HL-60 (cell line): ENCODE data around the gene TPK1.

ENCODE experiments used
- DNase-seq, 2 experiments: peaks; one replicate each; pipeline ENCODE4 v3.0.0-alpha.2; 2010 to 2020; ENCODE audit warnings: low read depth in 1 of 2, low spot score in 1 of 2
- H3K27ac ChIP-seq: fragments of 250-450 bp; sonication (Bioruptor Pico); replicated peaks from 2 replicates; pipeline ENCODE4 v1.5.1; 2020; ENCODE audit warnings: mild to moderate bottlenecking, moderate library complexity
- H3K27me3 ChIP-seq: fragments of 250-450 bp; sonication (Bioruptor Pico); 2 replicates; pipeline ENCODE4 v1.5.1; 2021; ENCODE audit warnings: mild to moderate bottlenecking, moderate library complexity; ENCODE audit not compliant: insufficient read depth, poor library complexity, severe bottlenecking
- H3K4me3 ChIP-seq: replicated peaks from 2 replicates; pipeline ENCODE4 v1.5.1; 2011; ENCODE audit warnings: mild to moderate bottlenecking, control low read depth, low read length; ENCODE audit not compliant: insufficient read depth
- CTCF ChIP-seq: IDR thresholded peaks from one replicate; pipeline ENCODE4 v1.5.1; 2011; ENCODE audit warnings: low read length, control low read depth, inconsistent platforms; ENCODE audit not compliant: insufficient read depth
- GABPA ChIP-seq: IDR thresholded peaks from 2 replicates; pipeline ENCODE4 v1.6.1; 2012; ENCODE audit warnings: low read depth
- POLR2AphosphoS5 ChIP-seq: IDR thresholded peaks from 2 replicates; pipeline ENCODE4 v1.6.1; 2012; ENCODE audit warnings: low read depth
- REST ChIP-seq: IDR thresholded peaks from 2 replicates; pipeline ENCODE4 v1.6.1; 2012; ENCODE audit warnings: low read depth; ENCODE audit not compliant: insufficient replicate concordance
- SPI1 ChIP-seq: IDR thresholded peaks from 2 replicates; pipeline ENCODE4 v1.6.1; 2012; ENCODE audit warnings: low read depth, mild to moderate bottlenecking, borderline replicate concordance

The TPK1 gene

GRCh38 chr7:144713850-144714249 is 122.0 kb downstream of the TPK1 start:
- H3K27ac ChIP-seq = no peak overlapping the region
- H3K4me3 ChIP-seq = no peak overlapping the region
- TF ChIP-seq REST (no peak), CTCF (no peak), SPI1 (no peak), GABPA (no peak), POLR2AphosphoS5 (no peak)
- no peaks in the 10 kb centered on the region for H3K27me3 ChIP-seq
- no peak for DNase-seq

GRCh38 chr7:144710791-144711190 is 125.1 kb downstream of the TPK1 start:
- TF ChIP-seq CTCF = no peak
- TF ChIP-seq GABPA = no peak
- no peak for TF ChIP-seq POLR2AphosphoS5
- TF ChIP-seq SPI1 = no peak
- no peak for TF ChIP-seq REST
- DNase-seq = no peak
- no peak overlapping the region for H3K27ac ChIP-seq
- H3K4me3 ChIP-seq = no peak overlapping the region
- H3K27me3 ChIP-seq = no peaks in the 10 kb centered on the region

- Histone ChIP-seq H3K27ac (no peak overlapping the region), H3K27me3 (no peaks in the 10 kb centered on the region), H3K4me3 (no peak overlapping the region)
- no peak for DNase-seq
- TF ChIP-seq POLR2AphosphoS5 (no peak), GABPA (no peak), REST (no peak), CTCF (no peak), SPI1 (no peak)
Observed at GRCh38 chr7:144709066-144709465, 126.8 kb downstream of the TPK1 start.
